Peyer's patch (tissue), 4 donors: ENCODE results near the gene CALHM3. TPM values are rescaled to one million over a fixed set of nuclear protein-coding genes. Genes with fewer than 3 reads are reported as not detected.

Experiments
- DNase-seq, 3 donors: peaks; one replicate each; pipeline ENCODE4 v3.0.0-alpha.2; 2017 to 2019
- H3K27ac ChIP-seq, 4 donors: fragments of 200-600 bp; sonication (generic); one replicate each; pipeline ENCODE4 v1.5.1; 2016 to 2019
- H3K27me3 ChIP-seq, 2 donors: fragments of 200-600 bp; sonication (generic); one replicate each; pipeline ENCODE4 v1.5.1; 2019
- H3K36me3 ChIP-seq, 3 donors: fragments of 200-600 bp; sonication (generic); one replicate each; pipeline ENCODE4 v1.5.1; 2016 to 2019
- H3K4me1 ChIP-seq, 4 donors: fragments of 200-600 bp; sonication (generic); one replicate each; pipeline ENCODE4 v1.5.1; 2016 to 2019
- H3K4me3 ChIP-seq, 4 donors: fragments of 200-600 bp; sonication (generic); 1 replicate in 3 of 4; 2 replicates in 1 of 4; pipeline ENCODE4 v1.5.1; 2016 to 2019; ENCODE audit warnings: mild to moderate bottlenecking in 1 of 4
- H3K9me3 ChIP-seq, 4 donors: fragments of 200-600 bp; sonication (generic); one replicate each; pipeline ENCODE4 v1.5.1; 2016 to 2019; ENCODE audit warnings: mild to moderate bottlenecking in 1 of 4
- CTCF ChIP-seq, 6 experiments: fragments of 450-650 bp in 4 of 6; fragments of 200-600 bp in 2 of 6; sonication (generic) in 1 of 6; IDR thresholded peaks; one replicate each; pipeline ENCODE4 v1.5.1; 2017 to 2019; ENCODE audit warnings: antibody characterized with exemption in 6 of 6, mild to moderate bottlenecking in 3 of 6, moderate library complexity in 1 of 6
- POLR2A ChIP-seq, 2 donors: fragments of 450-650 bp; IDR thresholded peaks; one replicate each; pipeline ENCODE4 v1.5.1; 2017; ENCODE audit warnings: antibody characterized with exemption in 2 of 2, mild to moderate bottlenecking in 2 of 2, moderate library complexity in 2 of 2
- total RNA-seq, 4 donors: library from RNA; depleted of rRNA; stranded (reverse); fragments of >200 nt; gene quantifications; one replicate each; pipeline ENCODE4 v1.1.0, GENCODE V29; 2016

The CALHM3 gene
- total RNA-seq, 4 donors from 2014 or later = not detected

DNA sequence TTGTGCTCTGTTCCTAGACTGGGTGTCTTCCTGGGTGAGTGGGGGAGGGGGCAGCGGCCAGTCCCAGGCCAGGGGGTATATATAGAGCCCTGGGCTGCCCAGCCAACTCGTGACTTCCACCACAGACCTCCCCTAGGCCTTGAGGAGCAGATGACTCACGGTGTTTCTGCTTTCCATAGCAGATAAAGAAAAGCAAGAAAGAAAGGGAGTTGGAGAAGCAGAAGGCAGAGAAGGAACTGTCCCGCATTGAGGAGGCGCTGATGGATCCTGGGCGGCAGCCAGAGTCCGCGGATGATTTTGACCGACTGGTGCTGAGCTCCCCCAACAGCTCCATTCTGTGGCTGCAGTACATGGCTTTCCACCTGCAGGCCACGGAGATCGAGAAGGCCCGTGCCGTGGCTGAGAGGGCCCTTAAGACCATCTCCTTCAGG, 37.0 kb downstream of the CALHM3 start:
- no peak for DNase-seq
- H3K4me3 ChIP-seq = no peak overlapping the region
- peaks cover 0 to 9% (median 0%) of the 10 kb centered on the region in 4 donors for H3K4me1 ChIP-seq
- no peak for TF ChIP-seq CTCF (IDR thresholded peaks at IDR 0.05)
- TF ChIP-seq POLR2A (IDR thresholded peaks at IDR 0.05) = no peak
- H3K9me3 ChIP-seq = no peaks in the 10 kb centered on the region
- peaks cover 0 to 88% (median 0%) of the 10 kb centered on the region in 3 donors for H3K36me3 ChIP-seq
- no peak overlapping the region for H3K27ac ChIP-seq
- H3K27me3 ChIP-seq = no peaks in the 10 kb centered on the region

GRCh38 chr10:103441611-103442010, 37.4 kb downstream of the CALHM3 start:
- no peak for TF ChIP-seq CTCF (IDR thresholded peaks at IDR 0.05)
- no peak for TF ChIP-seq POLR2A (IDR thresholded peaks at IDR 0.05)
- H3K4me3 ChIP-seq = no peak overlapping the region
- H3K9me3 ChIP-seq = no peaks in the 10 kb centered on the region
- H3K27me3 ChIP-seq = no peaks in the 10 kb centered on the region
- DNase-seq = no peak
- H3K4me1 ChIP-seq = peaks cover 0 to 4% (median 0%) of the 10 kb centered on the region in 4 donors
- no peak overlapping the region for H3K27ac ChIP-seq
- H3K36me3 ChIP-seq = peaks cover 0 to 88% (median 0%) of the 10 kb centered on the region in 3 donors

DNA sequence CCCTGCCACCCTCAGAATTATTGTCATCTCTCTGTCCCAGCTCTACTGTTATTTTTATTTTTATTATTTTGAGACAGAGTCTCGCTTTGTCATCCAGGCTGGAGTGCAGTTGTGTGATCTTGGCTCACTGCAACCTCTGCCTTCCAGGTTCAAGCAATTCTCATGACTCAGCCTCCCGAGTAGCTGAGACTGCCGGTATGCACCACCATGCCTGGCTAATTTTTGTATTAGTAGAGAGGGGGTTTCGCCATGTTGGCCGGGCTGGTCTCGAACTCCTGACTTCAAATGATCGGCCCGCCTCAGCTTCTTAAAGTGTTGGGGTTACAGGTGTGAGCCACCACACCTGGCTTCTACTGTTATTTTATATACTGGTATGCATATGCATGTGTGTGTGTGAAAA, 37.8 kb downstream of the CALHM3 start:
- Histone ChIP-seq H3K36me3 (peaks cover 0 to 91% (median 0%) of the 10 kb centered on the region in 3 donors), H3K4me3 (no peak overlapping the region), H3K27me3 (no peaks in the 10 kb centered on the region), H3K27ac (no peak overlapping the region), H3K9me3 (no peaks in the 10 kb centered on the region), H3K4me1 (peaks cover 0 to under 1% (median 0%) of the 10 kb centered on the region in 4 donors)
- TF ChIP-seq POLR2A (IDR thresholded peaks at IDR 0.05) = no peak
- no peak for TF ChIP-seq CTCF (IDR thresholded peaks at IDR 0.05)
- no peak for DNase-seq

GRCh38 chr10:103440416-103440815, 38.6 kb downstream of the CALHM3 start:
- Histone ChIP-seq H3K4me1 (no peaks in the 10 kb centered on the region), H3K4me3 (no peak overlapping the region), H3K36me3 (peaks cover 0 to 90% (median 0%) of the 10 kb centered on the region in 3 donors), H3K27me3 (no peaks in the 10 kb centered on the region), H3K9me3 (no peaks in the 10 kb centered on the region), H3K27ac (no peak overlapping the region)
- TF ChIP-seq CTCF (IDR thresholded peaks at IDR 0.05) (no peak), POLR2A (IDR thresholded peaks at IDR 0.05) (no peak)
- DNase-seq = no peak

GRCh38 chr10:103439776-103440175, 39.3 kb downstream of the CALHM3 start:
- Histone ChIP-seq H3K4me1 (no peaks in the 10 kb centered on the region), H3K27ac (no peak overlapping the region), H3K4me3 (no peak overlapping the region), H3K9me3 (no peaks in the 10 kb centered on the region), H3K36me3 (peaks cover 0 to 91% (median 0%) of the 10 kb centered on the region in 3 donors), H3K27me3 (no peaks in the 10 kb centered on the region)
- TF ChIP-seq POLR2A (IDR thresholded peaks at IDR 0.05) (no peak), CTCF (IDR thresholded peaks at IDR 0.05) (no peak)
- DNase-seq = no peak

DNA sequence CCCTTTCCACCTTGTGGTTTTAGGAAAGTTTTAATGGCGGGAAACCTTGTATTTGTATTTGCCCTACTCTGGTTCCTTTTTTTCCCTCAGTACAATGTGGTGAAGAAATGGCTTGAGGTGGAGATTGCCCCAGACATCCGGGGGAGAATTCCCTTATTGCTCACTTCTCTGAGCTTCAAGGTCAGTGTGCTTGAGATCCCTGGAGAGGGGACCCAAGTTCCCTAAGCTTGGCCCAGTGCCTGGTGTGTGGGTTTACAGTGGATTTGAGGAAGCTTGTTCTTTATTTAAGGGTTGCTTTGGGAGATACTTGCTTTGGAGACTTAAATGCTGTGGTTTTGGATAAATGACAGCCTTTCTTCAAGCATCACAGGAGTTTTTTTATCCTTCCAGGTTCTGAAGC, 45.2 kb downstream of the CALHM3 start:
- no peak overlapping the region for H3K27ac ChIP-seq
- H3K4me3 ChIP-seq = no peak overlapping the region
- H3K27me3 ChIP-seq = no peaks in the 10 kb centered on the region
- TF ChIP-seq POLR2A (IDR thresholded peaks at IDR 0.05) = no peak
- no peak for TF ChIP-seq CTCF (IDR thresholded peaks at IDR 0.05)
- no peak for DNase-seq
- H3K9me3 ChIP-seq = no peaks in the 10 kb centered on the region
- H3K4me1 ChIP-seq = no peaks in the 10 kb centered on the region
- peaks cover 0 to 63% (median 0%) of the 10 kb centered on the region in 3 donors for H3K36me3 ChIP-seq
